ENCODE results near the gene PDXP.
"Not testable (repeated sequence)": the region's sequence is repeated elsewhere in the genome, so short reads cannot be mapped to it uniquely, and the experiment has no call there.

The PDXP gene

DNA sequence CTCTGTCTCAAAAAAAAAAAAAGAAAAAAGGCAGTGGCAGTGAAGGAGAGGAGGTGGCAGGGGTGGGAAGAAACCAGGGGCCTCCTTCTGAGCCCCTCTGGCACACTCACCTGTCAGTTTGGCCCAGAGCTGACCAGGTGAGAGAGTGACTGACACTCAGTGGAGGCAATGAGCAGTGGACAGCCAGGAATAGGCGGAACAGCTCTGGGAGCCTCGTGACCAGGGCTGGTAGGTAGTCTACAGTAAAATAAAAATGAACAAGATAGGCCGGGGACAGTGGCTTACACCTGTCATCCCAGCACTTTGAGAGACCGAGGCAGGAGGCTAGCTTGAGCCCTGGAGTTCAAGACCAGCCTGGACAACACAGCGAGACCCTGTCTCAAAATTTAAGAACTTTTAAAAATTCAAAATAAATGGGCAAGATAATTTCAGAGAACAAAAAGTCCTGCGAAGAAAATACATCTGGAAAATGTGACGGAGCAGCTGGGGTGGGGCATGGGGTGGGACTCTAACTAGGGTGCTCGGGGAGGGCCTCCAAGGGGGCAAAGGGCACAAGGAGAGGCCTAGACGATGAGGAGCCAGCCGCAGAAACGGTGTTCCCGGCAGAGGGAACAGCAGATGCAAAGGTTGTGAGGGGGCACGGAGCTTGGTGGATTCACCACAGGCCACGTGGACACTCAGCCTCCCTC, 3.8 kb upstream of the PDXP start:
- no peaks in the 10 kb centered on the region for H3K27me3 ChIP-seq
- no peaks in the 10 kb centered on the region for H3K9me3 ChIP-seq
- peaks cover 0 to 12% (median 9%) of the 10 kb centered on the region in 3 donors for H3K36me3 ChIP-seq
- intact Hi-C loops (cut with DNase I; ENCODE audit: low total_unique reads) = no loop called here
- DNase-seq = no peak
- no peak overlapping the region for H3K27ac ChIP-seq
- H3K4me3 ChIP-seq = no peak overlapping the region
- TF ChIP-seq, protein P1, sequence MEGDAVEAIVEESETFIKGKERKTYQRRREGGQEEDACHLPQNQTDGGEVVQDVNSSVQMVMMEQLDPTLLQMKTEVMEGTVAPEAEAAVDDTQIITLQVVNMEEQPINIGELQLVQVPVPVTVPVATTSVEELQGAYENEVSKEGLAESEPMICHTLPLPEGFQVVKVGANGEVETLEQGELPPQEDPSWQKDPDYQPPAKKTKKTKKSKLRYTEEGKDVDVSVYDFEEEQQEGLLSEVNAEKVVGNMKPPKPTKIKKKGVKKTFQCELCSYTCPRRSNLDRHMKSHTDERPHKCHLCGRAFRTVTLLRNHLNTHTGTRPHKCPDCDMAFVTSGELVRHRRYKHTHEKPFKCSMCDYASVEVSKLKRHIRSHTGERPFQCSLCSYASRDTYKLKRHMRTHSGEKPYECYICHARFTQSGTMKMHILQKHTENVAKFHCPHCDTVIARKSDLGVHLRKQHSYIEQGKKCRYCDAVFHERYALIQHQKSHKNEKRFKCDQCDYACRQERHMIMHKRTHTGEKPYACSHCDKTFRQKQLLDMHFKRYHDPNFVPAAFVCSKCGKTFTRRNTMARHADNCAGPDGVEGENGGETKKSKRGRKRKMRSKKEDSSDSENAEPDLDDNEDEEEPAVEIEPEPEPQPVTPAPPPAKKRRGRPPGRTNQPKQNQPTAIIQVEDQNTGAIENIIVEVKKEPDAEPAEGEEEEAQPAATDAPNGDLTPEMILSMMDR (IDR thresholded peaks at IDR 0.05) = no peak
- peaks cover 0 to 14% (median 9%) of the 10 kb centered on the region in 4 donors for H3K4me1 ChIP-seq

DNA sequence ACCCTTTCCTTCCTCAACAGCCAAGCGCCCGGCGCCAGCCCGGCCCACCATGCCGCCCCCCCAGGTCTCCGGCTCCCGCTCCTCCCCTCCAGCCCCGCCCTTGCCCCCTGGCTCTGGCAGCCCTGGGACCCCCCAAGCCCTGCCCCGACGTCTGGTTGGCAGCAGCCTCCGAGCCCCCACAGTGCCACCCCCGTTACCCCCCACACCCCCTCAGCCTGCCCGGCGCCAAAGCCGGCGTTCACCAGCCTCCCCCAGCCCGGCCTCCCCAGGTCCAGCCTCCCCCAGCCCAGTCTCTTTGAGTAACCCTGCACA, 3.3 kb upstream of the PDXP start:
- Histone ChIP-seq H3K4me1 (peaks cover 0 to 20% (median 11%) of the 10 kb centered on the region in 4 donors), H3K4me3 (no peak overlapping the region), H3K27ac (no peak overlapping the region), H3K27me3 (no peaks in the 10 kb centered on the region), H3K9me3 (no peaks in the 10 kb centered on the region), H3K36me3 (peaks cover 0 to 9% (median 5%) of the 10 kb centered on the region in 3 donors)
- TF ChIP-seq, protein P1 (IDR thresholded peaks at IDR 0.05) = no peak
- intact Hi-C loops (cut with DNase I; ENCODE audit: low total_unique reads) = no loop called here
- no peak for DNase-seq

DNA sequence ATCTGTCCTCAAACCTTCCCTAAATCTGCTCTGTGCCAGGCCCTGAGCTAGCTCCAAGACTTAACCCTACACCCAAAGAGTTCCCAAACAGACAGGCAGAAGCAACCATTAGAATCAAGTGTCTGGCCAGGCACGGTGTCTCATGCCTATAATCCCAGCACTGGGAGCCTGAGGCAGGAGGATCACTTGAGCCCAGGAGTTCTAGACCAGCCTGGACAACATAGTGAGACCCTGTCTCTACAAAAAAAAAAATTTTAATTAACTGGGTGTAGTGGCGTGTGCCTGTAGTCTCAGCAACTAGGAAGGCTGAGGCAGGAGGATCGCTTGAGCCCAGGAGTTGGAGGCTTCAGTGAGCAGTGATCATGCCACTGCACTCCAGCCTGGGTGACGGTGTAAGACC, 1.9 kb upstream of the PDXP start:
- H3K9me3 ChIP-seq; H3K27me3 ChIP-seq; H3K36me3 ChIP-seq; H3K4me3 ChIP-seq; intact Hi-C loops (cut with DNase I; ENCODE audit: low total_unique reads); DNase-seq; H3K27ac ChIP-seq: not testable (repeated sequence)
- H3K4me1 ChIP-seq = peaks cover 0 to 33% (median 23%) of the 10 kb centered on the region in 4 donors

DNA sequence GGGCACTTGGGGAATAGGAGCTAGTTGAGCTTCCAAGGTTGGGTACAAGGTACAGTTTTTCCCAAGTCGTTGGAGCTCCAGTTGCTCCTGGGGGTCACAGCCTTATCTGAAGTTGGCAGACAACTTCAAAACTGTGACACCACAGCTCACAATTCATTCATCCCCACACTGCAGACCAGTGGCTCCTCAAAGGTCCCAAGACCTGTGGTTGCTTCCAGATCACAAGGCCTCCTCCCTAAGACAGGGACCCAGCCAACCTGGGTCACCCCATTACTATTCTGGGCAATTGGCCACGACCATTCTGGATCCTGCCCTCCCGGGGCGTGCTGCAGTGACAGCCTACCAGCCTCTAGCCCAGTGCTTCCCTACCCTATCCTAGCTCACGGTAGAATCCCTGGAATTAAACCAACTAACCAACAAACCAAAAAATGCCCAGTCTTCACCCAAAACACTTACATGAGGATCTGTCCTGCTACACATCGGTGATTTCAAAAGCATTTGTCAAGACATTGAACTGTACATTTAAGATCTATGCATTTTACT, 862 bp upstream of the PDXP start:
- no peaks in the 10 kb centered on the region for H3K27me3 ChIP-seq
- TF ChIP-seq, protein P1 (IDR thresholded peaks at IDR 0.05) = no peak
- H3K27ac ChIP-seq = peak overlapping the region; percentile 64 to 83
- intact Hi-C loops (cut with DNase I; ENCODE audit: low total_unique reads) = no loop called here
- no peak for DNase-seq
- H3K4me1 ChIP-seq = peaks cover 0 to 41% (median 25%) of the 10 kb centered on the region in 4 donors
- peak overlapping the region; percentile 65 to 76 for H3K4me3 ChIP-seq
- H3K9me3 ChIP-seq = no peaks in the 10 kb centered on the region
- H3K36me3 ChIP-seq = no peaks in the 10 kb centered on the region

DNA sequence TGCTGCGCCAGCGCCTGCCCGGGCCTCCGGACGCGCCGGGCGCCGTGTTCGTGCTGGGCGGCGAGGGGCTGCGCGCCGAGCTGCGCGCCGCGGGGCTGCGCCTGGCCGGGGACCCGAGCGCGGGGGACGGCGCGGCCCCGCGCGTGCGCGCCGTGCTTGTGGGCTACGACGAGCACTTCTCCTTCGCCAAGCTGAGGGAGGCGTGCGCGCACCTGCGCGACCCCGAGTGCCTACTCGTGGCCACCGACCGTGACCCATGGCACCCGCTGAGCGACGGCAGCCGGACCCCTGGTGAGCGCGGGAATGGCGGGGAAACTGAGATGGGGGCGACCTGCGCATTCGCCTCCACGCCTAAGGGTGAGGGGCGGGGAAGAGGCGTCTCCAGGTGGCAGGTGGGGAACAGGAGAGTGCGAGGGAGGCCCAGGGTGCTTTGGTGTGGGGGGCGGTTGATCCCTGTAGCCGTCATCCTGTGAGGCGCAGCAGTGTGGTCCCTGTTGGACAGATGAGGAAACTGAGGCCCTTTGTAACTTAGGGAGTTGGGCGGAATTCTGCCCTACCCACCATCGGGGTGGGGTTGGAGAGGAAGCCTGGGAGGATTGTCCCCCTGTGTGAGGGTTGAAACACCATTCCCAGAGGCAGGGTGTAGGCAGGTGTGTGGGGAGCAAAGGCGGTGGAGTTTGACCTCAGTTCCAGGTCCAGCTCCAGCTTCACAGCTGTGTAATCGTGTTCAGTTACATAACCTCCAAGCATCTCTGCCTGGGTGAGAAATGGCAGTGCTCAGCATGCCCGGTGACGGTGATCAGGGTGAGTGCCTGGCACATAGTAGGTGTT, 758 bp downstream of the PDXP start:
- DNase-seq = no peak
- H3K4me3 ChIP-seq = peak overlapping the region; percentile 65 to 76

More for the DNA sequence above, 758 bp downstream of the PDXP start:
- no peaks in the 10 kb centered on the region for H3K27me3 ChIP-seq
- H3K36me3 ChIP-seq = no peaks in the 10 kb centered on the region
- no peak overlapping the region for H3K27ac ChIP-seq
- intact Hi-C loops (cut with DNase I; ENCODE audit: low total_unique reads) = no loop called here
- no peaks in the 10 kb centered on the region for H3K9me3 ChIP-seq
- peaks cover 0 to 41% (median 25%) of the 10 kb centered on the region in 4 donors for H3K4me1 ChIP-seq
- TF ChIP-seq, protein P1 (IDR thresholded peaks at IDR 0.05) = no peak
